ENCODE measurements around the gene KAZN.

- TF ChIP-seq CTCF (IDR thresholded peaks at IDR 0.05) (no peak), POLR2A (IDR thresholded peaks at IDR 0.05) (no peak)
These were observed 349.7 kb downstream of the KAZN start for GRCh38 chr1:14948112-14948652.
